Uterus (tissue), 4 donors: ENCODE results near the gene VPS35. TPM values are rescaled to one million over a fixed set of nuclear protein-coding genes. Genes with fewer than 3 reads are reported as not detected.

ENCODE experiments used
- DNase-seq, 2 donors: peaks; one replicate each; pipeline ENCODE4 v3.0.0-alpha.2; 2019 to 2020
- H3K27ac ChIP-seq, 2 donors: fragments of 200-600 bp; sonication (generic); 1 replicate in 1 of 2; 2 replicates in 1 of 2; pipeline ENCODE4 v1.5.1; 2016 to 2018
- H3K27me3 ChIP-seq, 2 donors: fragments of 200-600 bp; sonication (generic); one replicate each; pipeline ENCODE4 v1.5.1; 2018 to 2019; ENCODE audit warnings: control low read depth in 1 of 2
- H3K36me3 ChIP-seq, 2 donors: fragments of 200-600 bp; sonication (generic); one replicate each; pipeline ENCODE4 v1.5.1; 2019; ENCODE audit warnings: control low read depth in 1 of 2
- H3K4me1 ChIP-seq, 2 donors: fragments of 200-600 bp; sonication (generic); one replicate each; pipeline ENCODE4 v1.5.1; 2018 to 2019; ENCODE audit warnings: control low read depth in 1 of 2
- H3K4me3 ChIP-seq, 2 donors: fragments of 200-600 bp; sonication (generic); 1 replicate in 1 of 2; 2 replicates in 1 of 2; pipeline ENCODE4 v1.5.1; 2018 to 2019; ENCODE audit warnings: mild to moderate bottlenecking in 1 of 2
- H3K9me3 ChIP-seq, 2 donors: fragments of 200-600 bp; sonication (generic); one replicate each; pipeline ENCODE4 v1.5.1; 2019; ENCODE audit warnings: control low read depth in 1 of 2
- POLR2A ChIP-seq, 2 donors: fragments of 450-650 bp; IDR thresholded peaks; one replicate each; pipeline ENCODE4 v1.6.1; 2016; ENCODE audit warnings: antibody characterized with exemption in 2 of 2, mild to moderate bottlenecking in 1 of 2, moderate library complexity in 1 of 2
- intact Hi-C: fragments of 100-400 bp; cut with DNase I; formaldehyde crosslinking; loops from one replicate; pipeline ENCODE4 v1.15.1; 2023; ENCODE audit warnings: low total_unique reads
- total RNA-seq, 4 donors: library from RNA; depleted of rRNA in 3 of 4; stranded (reverse); fragments of >200 nt in 3 of 4; gene quantifications; one replicate each; pipeline versions ENCODE4 v1.1.0 to v1.2.4, GENCODE V29; 2014 to 2023
- TF ChIP-seq, protein P1 (sequence below), 4 experiments: fragments of 200-600 bp in 2 of 4; fragments of 450-650 bp in 2 of 4; sonication (generic) in 2 of 4; IDR thresholded peaks; one replicate each; pipeline ENCODE4 v1.5.1; 2016 to 2019; ENCODE audit warnings: antibody characterized with exemption in 4 of 4, mild to moderate bottlenecking in 2 of 4, moderate library complexity in 1 of 4
- donor health status: DM: yes; HTN: yes; CAD: no.

VPS35 gene
- total RNA-seq, 4 donors from 2014 or later = 23.1 to 183 (median 67.4) TPM

DNA sequence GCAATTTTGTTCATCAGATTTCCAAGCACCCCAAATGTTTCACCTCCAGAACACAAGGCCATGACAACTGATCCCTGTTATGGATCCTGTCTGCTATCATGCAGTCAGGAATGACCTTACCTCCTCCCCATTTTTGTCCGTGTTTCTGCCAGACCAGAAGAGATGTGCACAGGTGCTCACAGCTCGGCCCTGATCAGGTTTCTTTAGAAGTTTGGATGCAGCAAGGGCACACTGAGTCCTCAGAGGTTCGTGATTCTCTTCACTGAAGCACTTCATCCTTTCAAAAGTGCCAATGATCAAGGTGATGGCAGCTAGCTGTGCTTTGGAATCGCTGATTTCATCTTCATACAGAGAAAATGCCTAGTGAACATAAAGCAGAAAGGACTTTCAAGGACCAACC, 26.9 kb downstream of the VPS35 start:
- H3K4me1 ChIP-seq = no peaks in the 10 kb centered on the region
- no peak overlapping the region for H3K4me3 ChIP-seq
- H3K36me3 ChIP-seq = no peaks in the 10 kb centered on the region
- intact Hi-C loops = no loop called here
- TF ChIP-seq, protein P1, sequence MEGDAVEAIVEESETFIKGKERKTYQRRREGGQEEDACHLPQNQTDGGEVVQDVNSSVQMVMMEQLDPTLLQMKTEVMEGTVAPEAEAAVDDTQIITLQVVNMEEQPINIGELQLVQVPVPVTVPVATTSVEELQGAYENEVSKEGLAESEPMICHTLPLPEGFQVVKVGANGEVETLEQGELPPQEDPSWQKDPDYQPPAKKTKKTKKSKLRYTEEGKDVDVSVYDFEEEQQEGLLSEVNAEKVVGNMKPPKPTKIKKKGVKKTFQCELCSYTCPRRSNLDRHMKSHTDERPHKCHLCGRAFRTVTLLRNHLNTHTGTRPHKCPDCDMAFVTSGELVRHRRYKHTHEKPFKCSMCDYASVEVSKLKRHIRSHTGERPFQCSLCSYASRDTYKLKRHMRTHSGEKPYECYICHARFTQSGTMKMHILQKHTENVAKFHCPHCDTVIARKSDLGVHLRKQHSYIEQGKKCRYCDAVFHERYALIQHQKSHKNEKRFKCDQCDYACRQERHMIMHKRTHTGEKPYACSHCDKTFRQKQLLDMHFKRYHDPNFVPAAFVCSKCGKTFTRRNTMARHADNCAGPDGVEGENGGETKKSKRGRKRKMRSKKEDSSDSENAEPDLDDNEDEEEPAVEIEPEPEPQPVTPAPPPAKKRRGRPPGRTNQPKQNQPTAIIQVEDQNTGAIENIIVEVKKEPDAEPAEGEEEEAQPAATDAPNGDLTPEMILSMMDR (IDR thresholded peaks at IDR 0.05) = no peak
- TF ChIP-seq POLR2A (IDR thresholded peaks at IDR 0.05) = no peak
- H3K9me3 ChIP-seq = no peaks in the 10 kb centered on the region
- no peak overlapping the region for H3K27ac ChIP-seq
- H3K27me3 ChIP-seq = no peaks in the 10 kb centered on the region
- DNase-seq = no peak

- no peaks in the 10 kb centered on the region for H3K4me1 ChIP-seq
- H3K4me3 ChIP-seq = no peak overlapping the region
- no peaks in the 10 kb centered on the region for H3K36me3 ChIP-seq
- TF ChIP-seq POLR2A (IDR thresholded peaks at IDR 0.05) = no peak
- TF ChIP-seq, protein P1 (IDR thresholded peaks at IDR 0.05) = no peak
- H3K27me3 ChIP-seq = no peaks in the 10 kb centered on the region
- no peak overlapping the region for H3K27ac ChIP-seq
- intact Hi-C loops = no loop called here
- no peaks in the 10 kb centered on the region for H3K9me3 ChIP-seq
- DNase-seq = no peak
Measured at GRCh38 chr16:46658925-46659324, 30.1 kb downstream of the VPS35 start.

GRCh38 chr16:46651305-46651704, 37.7 kb downstream of the VPS35 start:
- no peaks in the 10 kb centered on the region for H3K4me1 ChIP-seq
- H3K27me3 ChIP-seq = no peaks in the 10 kb centered on the region
- TF ChIP-seq, protein P1 (IDR thresholded peaks at IDR 0.05) = no peak
- no peak for TF ChIP-seq POLR2A (IDR thresholded peaks at IDR 0.05)
- no peaks in the 10 kb centered on the region for H3K36me3 ChIP-seq
- H3K27ac ChIP-seq = no peak overlapping the region
- no peak for DNase-seq
- H3K4me3 ChIP-seq = no peak overlapping the region
- H3K9me3 ChIP-seq = no peaks in the 10 kb centered on the region
- intact Hi-C loops = no loop called here

DNA sequence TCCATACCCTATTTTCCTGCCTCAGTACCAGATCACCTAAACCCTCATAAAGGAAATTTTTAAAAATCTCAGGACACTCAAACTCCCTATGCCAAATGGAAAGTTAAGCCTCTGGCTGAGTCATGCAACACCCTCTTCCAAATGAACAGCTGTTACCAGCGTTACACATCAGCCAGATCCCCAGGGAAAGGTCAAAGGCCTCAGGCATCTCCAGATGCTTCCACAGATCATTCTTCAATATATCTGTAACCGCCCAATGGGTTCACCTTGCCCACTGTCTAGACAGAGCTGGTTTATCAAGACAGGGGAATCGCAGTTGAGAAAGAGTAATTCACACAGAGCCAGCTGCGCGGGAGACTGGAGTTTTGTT, 38.7 kb downstream of the VPS35 start:
- TF ChIP-seq, protein P1 (IDR thresholded peaks at IDR 0.05) = no peak
- no peak for TF ChIP-seq POLR2A (IDR thresholded peaks at IDR 0.05)
- intact Hi-C loops = no loop called here
- Histone ChIP-seq H3K9me3 (no peaks in the 10 kb centered on the region), H3K27me3 (no peaks in the 10 kb centered on the region), H3K4me1 (no peaks in the 10 kb centered on the region), H3K36me3 (no peaks in the 10 kb centered on the region), H3K27ac (peak overlapping the region; percentile 55 to 65), H3K4me3 (peak overlapping the region in 1 of 2 donors; percentile 21)
- DNase-seq = peak; percentile 28 to 46

DNA sequence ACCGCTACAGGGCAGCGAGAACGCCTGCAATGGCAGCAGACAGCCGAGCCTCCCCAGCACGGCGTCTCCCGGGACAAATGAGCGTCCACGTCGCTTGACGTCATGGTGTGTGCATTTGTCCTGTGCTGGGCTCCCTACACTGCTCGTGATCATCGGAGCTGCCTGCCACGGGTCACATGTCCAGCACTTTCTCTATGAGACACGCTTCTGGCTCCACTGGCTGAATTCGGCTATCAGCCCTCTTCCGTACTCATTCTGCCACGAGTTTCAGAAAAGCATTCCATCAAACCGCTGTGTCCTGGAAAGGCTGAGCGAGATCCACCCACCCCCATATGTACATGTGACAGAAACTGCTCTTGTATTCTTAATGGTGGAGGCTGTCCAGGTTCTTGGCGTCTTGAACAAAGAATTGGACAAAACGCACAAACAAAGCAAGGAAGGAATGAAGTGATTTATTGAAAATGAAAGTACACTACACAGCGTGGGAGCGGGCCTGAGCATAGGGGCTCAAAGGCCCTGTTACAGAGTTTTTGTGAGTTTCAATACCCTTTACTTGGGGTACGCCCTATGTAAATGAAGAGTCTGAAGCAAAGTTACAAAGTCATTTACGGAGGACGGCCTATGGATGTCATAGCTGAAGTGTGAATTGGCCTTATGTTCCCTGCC, 39.3 kb downstream of the VPS35 start:
- intact Hi-C loops = no loop called here
- no peaks in the 10 kb centered on the region for H3K27me3 ChIP-seq
- no peaks in the 10 kb centered on the region for H3K36me3 ChIP-seq
- no peaks in the 10 kb centered on the region for H3K4me1 ChIP-seq
- TF ChIP-seq, protein P1 (IDR thresholded peaks at IDR 0.05) = no peak
- no peak for TF ChIP-seq POLR2A (IDR thresholded peaks at IDR 0.05)
- H3K9me3 ChIP-seq = no peaks in the 10 kb centered on the region
- peak overlapping the region; percentile 9 to 21 for H3K4me3 ChIP-seq
- peak; percentile 63 to 77 for DNase-seq
- peak overlapping the region; percentile 55 to 65 for H3K27ac ChIP-seq
